Liver (tissue), 3 donors: ENCODE data around the gene RPS6KB2.

Source experiments
- FOXA1 ChIP-seq: IDR thresholded peaks from 2 replicates; pipeline ENCODE4 v1.6.1; 2016; ENCODE audit warnings: antibody characterized with exemption
- GABPA ChIP-seq, 2 donors: IDR thresholded peaks in 1 of 2; conservative IDR thresholded peaks in 1 of 2; 2 replicates each; pipeline ENCODE4 v1.6.1; 2016; ENCODE audit warnings: antibody characterized with exemption in 2 of 2, mild to moderate bottlenecking in 1 of 2, moderate library complexity in 1 of 2
- JUND ChIP-seq, 2 donors: IDR thresholded peaks; 2 replicates each; pipeline ENCODE4 v1.6.1; 2016; ENCODE audit warnings: antibody characterized with exemption in 2 of 2
- RAD21 ChIP-seq, 2 donors: IDR thresholded peaks; 2 replicates each; pipeline ENCODE4 v1.6.1; 2016; ENCODE audit warnings: antibody characterized with exemption in 2 of 2, mild to moderate bottlenecking in 2 of 2
- RXRA ChIP-seq, 2 donors: IDR thresholded peaks; 2 replicates each; pipeline ENCODE4 v1.6.1; 2017 to 2018; ENCODE audit warnings: antibody characterized with exemption in 2 of 2, mild to moderate bottlenecking in 1 of 2
- SP1 ChIP-seq: IDR thresholded peaks from 2 replicates; pipeline ENCODE4 v1.6.1; 2018; ENCODE audit warnings: antibody characterized with exemption, mild to moderate bottlenecking
- TAF1 ChIP-seq: conservative IDR thresholded peaks from 2 replicates; pipeline ENCODE4 v1.6.1; 2016; ENCODE audit warnings: antibody characterized with exemption, mild to moderate bottlenecking
- YY1 ChIP-seq: IDR thresholded peaks from 2 replicates; pipeline ENCODE4 v1.6.1; 2016; ENCODE audit warnings: antibody characterized with exemption, mild to moderate bottlenecking
- TF ChIP-seq, protein P1 (sequence below): IDR thresholded peaks from 2 replicates; pipeline ENCODE4 v1.6.1; 2016; ENCODE audit warnings: antibody characterized with exemption
- TF ChIP-seq, protein P2 (sequence below): IDR thresholded peaks from 2 replicates; pipeline ENCODE4 v1.6.1; 2016; ENCODE audit warnings: antibody characterized with exemption
- TF ChIP-seq, protein P3 (sequence below): fragments of 150-350 bp; IDR thresholded peaks from 2 replicates; pipeline ENCODE4 v1.5.1; 2017; ENCODE audit warnings: improper control_type of control experiment, low read depth, low read length; ENCODE audit not compliant: missing input control
- TF ChIP-seq, protein P4 (sequence below): IDR thresholded peaks from 2 replicates; pipeline ENCODE4 v1.6.1; 2016; ENCODE audit warnings: antibody characterized with exemption, mild to moderate bottlenecking
- donor health status: healthy.
- donor health status: healthy.

DNA sequence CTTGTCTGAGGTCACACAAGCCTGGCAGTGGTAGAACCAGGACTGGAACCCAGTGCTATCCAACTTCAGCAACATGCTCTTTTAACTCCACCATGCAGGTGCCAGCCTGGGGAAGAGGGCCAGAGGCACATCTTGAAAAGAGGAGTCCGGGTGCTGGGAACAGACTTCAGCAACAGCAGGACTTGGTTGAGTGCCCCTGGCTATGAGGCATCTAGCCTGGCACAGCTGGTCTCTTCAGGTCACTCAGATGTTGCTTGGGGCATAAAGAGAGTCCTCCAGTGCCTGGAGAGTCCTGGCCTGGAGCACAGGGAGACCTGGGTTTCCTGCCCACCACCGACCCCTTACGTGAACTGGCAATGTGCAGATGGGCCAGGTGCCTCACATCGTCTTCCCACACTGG is 49.8 kb upstream of the RPS6KB2 start:
- TF ChIP-seq, protein P1, sequence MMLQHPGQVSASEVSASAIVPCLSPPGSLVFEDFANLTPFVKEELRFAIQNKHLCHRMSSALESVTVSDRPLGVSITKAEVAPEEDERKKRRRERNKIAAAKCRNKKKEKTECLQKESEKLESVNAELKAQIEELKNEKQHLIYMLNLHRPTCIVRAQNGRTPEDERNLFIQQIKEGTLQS, result no peak
- TF ChIP-seq YY1 (no peak), GABPA (IDR thresholded peaks at IDR 0.05 in 1 of 2, conservative IDR thresholded peaks at IDR 0.05 in 1 of 2) (no peak), RXRA (IDR thresholded peaks at IDR 0.05) (no peak), TAF1 (no peak), RAD21 (IDR thresholded peaks at IDR 0.05) (no peak), SP1 (no peak), JUND (IDR thresholded peaks at IDR 0.05) (no peak), FOXA1 (no peak)
- TF ChIP-seq, protein P2, sequence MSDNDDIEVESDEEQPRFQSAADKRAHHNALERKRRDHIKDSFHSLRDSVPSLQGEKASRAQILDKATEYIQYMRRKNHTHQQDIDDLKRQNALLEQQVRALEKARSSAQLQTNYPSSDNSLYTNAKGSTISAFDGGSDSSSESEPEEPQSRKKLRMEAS, result no peak
- TF ChIP-seq, protein P3, sequence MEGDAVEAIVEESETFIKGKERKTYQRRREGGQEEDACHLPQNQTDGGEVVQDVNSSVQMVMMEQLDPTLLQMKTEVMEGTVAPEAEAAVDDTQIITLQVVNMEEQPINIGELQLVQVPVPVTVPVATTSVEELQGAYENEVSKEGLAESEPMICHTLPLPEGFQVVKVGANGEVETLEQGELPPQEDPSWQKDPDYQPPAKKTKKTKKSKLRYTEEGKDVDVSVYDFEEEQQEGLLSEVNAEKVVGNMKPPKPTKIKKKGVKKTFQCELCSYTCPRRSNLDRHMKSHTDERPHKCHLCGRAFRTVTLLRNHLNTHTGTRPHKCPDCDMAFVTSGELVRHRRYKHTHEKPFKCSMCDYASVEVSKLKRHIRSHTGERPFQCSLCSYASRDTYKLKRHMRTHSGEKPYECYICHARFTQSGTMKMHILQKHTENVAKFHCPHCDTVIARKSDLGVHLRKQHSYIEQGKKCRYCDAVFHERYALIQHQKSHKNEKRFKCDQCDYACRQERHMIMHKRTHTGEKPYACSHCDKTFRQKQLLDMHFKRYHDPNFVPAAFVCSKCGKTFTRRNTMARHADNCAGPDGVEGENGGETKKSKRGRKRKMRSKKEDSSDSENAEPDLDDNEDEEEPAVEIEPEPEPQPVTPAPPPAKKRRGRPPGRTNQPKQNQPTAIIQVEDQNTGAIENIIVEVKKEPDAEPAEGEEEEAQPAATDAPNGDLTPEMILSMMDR, result no peak
- TF ChIP-seq, protein P4, sequence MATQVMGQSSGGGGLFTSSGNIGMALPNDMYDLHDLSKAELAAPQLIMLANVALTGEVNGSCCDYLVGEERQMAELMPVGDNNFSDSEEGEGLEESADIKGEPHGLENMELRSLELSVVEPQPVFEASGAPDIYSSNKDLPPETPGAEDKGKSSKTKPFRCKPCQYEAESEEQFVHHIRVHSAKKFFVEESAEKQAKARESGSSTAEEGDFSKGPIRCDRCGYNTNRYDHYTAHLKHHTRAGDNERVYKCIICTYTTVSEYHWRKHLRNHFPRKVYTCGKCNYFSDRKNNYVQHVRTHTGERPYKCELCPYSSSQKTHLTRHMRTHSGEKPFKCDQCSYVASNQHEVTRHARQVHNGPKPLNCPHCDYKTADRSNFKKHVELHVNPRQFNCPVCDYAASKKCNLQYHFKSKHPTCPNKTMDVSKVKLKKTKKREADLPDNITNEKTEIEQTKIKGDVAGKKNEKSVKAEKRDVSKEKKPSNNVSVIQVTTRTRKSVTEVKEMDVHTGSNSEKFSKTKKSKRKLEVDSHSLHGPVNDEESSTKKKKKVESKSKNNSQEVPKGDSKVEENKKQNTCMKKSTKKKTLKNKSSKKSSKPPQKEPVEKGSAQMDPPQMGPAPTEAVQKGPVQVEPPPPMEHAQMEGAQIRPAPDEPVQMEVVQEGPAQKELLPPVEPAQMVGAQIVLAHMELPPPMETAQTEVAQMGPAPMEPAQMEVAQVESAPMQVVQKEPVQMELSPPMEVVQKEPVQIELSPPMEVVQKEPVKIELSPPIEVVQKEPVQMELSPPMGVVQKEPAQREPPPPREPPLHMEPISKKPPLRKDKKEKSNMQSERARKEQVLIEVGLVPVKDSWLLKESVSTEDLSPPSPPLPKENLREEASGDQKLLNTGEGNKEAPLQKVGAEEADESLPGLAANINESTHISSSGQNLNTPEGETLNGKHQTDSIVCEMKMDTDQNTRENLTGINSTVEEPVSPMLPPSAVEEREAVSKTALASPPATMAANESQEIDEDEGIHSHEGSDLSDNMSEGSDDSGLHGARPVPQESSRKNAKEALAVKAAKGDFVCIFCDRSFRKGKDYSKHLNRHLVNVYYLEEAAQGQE, result no peak
